Measurements from ENCODE around the gene CMA1.
"Not testable (repeated sequence)": the region's sequence is repeated elsewhere in the genome, so short reads cannot be mapped to it uniquely, and the experiment has no call there.

Gene CMA1

GRCh38 chr14:24508155-24508840 lies at the start of gene CMA1:
TSS of gene CMA1 (minus strand) at chr14:24508265. CDS start at chr14:24508235, 30 bp downstream.
- DNase-seq: no peak

- no peak for DNase-seq
Observed at GRCh38 chr14:24556756-24557155, 48.7 kb upstream of the CMA1 start.

GRCh38 chr14:24549064-24549463 lies 41.0 kb upstream of the CMA1 start:
- DNase-seq: not testable (repeated sequence)

- DNase-seq: no peak
Observed at GRCh38 chr14:24542346-24542936, 34.4 kb upstream of the CMA1 start.

- no peak for DNase-seq
Observed at GRCh38 chr14:24535737-24536136, 27.7 kb upstream of the CMA1 start.

- DNase-seq: no peak
Observed at GRCh38 chr14:24534286-24534685, 26.2 kb upstream of the CMA1 start.

- not testable (repeated sequence) for DNase-seq
Observed at GRCh38 chr14:24525877-24526620, 18.0 kb upstream of the CMA1 start.

- DNase-seq: no peak
Observed at GRCh38 chr14:24518851-24519250, 10.8 kb upstream of the CMA1 start.

- DNase-seq: no peak
Observed at GRCh38 chr14:24514209-24514608, 6.1 kb upstream of the CMA1 start.

GRCh38 chr14:24513009-24513408 lies 4.9 kb upstream of the CMA1 start:
- DNase-seq: no peak

- no peak for DNase-seq
Observed at GRCh38 chr14:24506443-24506842, 1.6 kb downstream of the CMA1 start.

GRCh38 chr14:24504425-24504950 lies 3.6 kb downstream of the CMA1 start:
- no peak for DNase-seq

- DNase-seq: not testable (repeated sequence)
Observed at GRCh38 chr14:24491586-24492408, 16.3 kb downstream of the CMA1 start.

- DNase-seq: peak in 2 of 6 experiments; percentile 20 to 47
Observed at GRCh38 chr14:24483604-24484252, 24.3 kb downstream of the CMA1 start.

GRCh38 chr14:24482699-24483303 lies 25.3 kb downstream of the CMA1 start:
- not testable (repeated sequence) for DNase-seq

- peak in 2 of 6 experiments; percentile 25 to 30 for DNase-seq
Observed at GRCh38 chr14:24481622-24482324, 26.3 kb downstream of the CMA1 start.

- DNase-seq: not testable (repeated sequence)
Observed at GRCh38 chr14:24479999-24480398, 28.1 kb downstream of the CMA1 start.

GRCh38 chr14:24475261-24475660 lies 32.8 kb downstream of the CMA1 start:
- no peak for DNase-seq

GRCh38 chr14:24473211-24473610 lies 34.9 kb downstream of the CMA1 start:
- DNase-seq: no peak

- not testable (repeated sequence) for DNase-seq
Observed at GRCh38 chr14:24470450-24470849, 37.6 kb downstream of the CMA1 start.

GRCh38 chr14:24465805-24466204 lies 42.3 kb downstream of the CMA1 start:
- DNase-seq: no peak
